Left lung (tissue), 10 donors: ENCODE data around the gene IFITM1. TPM values are rescaled to one million over a fixed set of nuclear protein-coding genes. Genes with fewer than 3 reads are reported as not detected.
"Not testable (repeated sequence)": the region's sequence is repeated elsewhere in the genome, so short reads cannot be mapped to it uniquely, and the experiment has no call there.

Source experiments
- ATAC-seq: fragments of 200-7000 bp; cut with Tn5 transposase; one replicate; pipeline ENCODE4 v1.9.1; 2020; ENCODE audit warnings: moderate library complexity
- DNase-seq, 4 donors: peaks; one replicate each; pipeline ENCODE4 v3.0.0-alpha.2; 2013 to 2020
- H3K27ac ChIP-seq, 2 donors: fragments of 200-600 bp; sonication (generic) in 1 of 2; one replicate each; pipeline versions ENCODE4 v1.5.0 to v1.8.0; 2020 to 2021
- H3K27me3 ChIP-seq, 2 donors: fragments of 200-600 bp; sonication (generic) in 1 of 2; one replicate each; pipeline versions ENCODE4 v1.5.0 to v1.8.0; 2020 to 2021
- H3K36me3 ChIP-seq, 2 donors: fragments of 200-600 bp; sonication (generic) in 1 of 2; one replicate each; pipeline versions ENCODE4 v1.5.0 to v1.8.0; 2020 to 2021
- H3K4me1 ChIP-seq, 2 donors: fragments of 200-600 bp; one replicate each; pipeline ENCODE4 v1.8.0; 2021
- H3K4me3 ChIP-seq, 2 donors: fragments of 200-600 bp; sonication (generic) in 1 of 2; one replicate each; pipeline versions ENCODE4 v1.5.0 to v1.8.0; 2020 to 2021; ENCODE audit warnings: mild to moderate bottlenecking in 1 of 2
- H3K9me3 ChIP-seq, 2 donors: fragments of 200-600 bp; sonication (generic) in 1 of 2; one replicate each; pipeline versions ENCODE4 v1.5.0 to v1.8.0; 2020 to 2021
- intact Hi-C, 2 donors: fragments of 100-400 bp; cut with DNase I; formaldehyde crosslinking; loops; one replicate each; pipeline versions ENCODE4 v1.11.2 to v1.14.2; 2022
- polyA plus RNA-seq, 6 donors: library from polyadenylated mRNA; unstranded; fragments of 120-200 nt; gene quantifications; one replicate each; pipeline ENCODE4 v1.2.1, GENCODE V29; 2013; ENCODE audit not compliant: insufficient read length in 6 of 6
- total RNA-seq, 2 donors: library from RNA; stranded (reverse); fragmentation: NEBNext Ultra II Directional; extraction: Animal tissue kit (Norgen Biotek cat#: 25700); gene quantifications; one replicate each; pipeline ENCODE4 v1.2.1, GENCODE V29; 2021
- TF ChIP-seq, protein P1 (sequence below), 2 donors: fragments of 200-600 bp; sonication (generic) in 1 of 2; IDR thresholded peaks; one replicate each; pipeline versions ENCODE4 v1.5.0 to v1.8.0; 2021; ENCODE audit warnings: antibody characterized with exemption in 2 of 2
- donor health status: DM: no; HTN: yes; CAD: no.
- donor health status: DM: no; HTN: no; CAD: no.

IFITM1 gene
- total and polyA plus RNA-seq, 8 donors, result 6.3 to 149 (median 14.5) TPM

DNA sequence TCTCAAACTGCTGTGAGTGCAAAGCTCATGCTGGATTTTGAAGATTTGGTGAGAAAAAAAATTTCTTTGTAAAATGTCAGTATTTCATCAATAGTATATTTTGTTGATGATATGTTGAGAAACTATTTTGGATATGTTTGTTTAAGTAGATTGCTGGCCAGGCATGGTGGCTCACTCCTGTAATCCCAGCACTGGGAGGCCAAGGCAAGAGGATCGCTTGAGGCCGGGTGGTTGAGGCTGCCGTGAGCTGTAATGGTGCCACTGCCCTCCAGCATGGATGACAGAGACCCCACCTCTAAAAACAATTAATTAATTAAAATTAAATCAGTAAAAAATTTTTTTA is 13.7 kb downstream of the IFITM1 start:
- TF ChIP-seq, protein P1, sequence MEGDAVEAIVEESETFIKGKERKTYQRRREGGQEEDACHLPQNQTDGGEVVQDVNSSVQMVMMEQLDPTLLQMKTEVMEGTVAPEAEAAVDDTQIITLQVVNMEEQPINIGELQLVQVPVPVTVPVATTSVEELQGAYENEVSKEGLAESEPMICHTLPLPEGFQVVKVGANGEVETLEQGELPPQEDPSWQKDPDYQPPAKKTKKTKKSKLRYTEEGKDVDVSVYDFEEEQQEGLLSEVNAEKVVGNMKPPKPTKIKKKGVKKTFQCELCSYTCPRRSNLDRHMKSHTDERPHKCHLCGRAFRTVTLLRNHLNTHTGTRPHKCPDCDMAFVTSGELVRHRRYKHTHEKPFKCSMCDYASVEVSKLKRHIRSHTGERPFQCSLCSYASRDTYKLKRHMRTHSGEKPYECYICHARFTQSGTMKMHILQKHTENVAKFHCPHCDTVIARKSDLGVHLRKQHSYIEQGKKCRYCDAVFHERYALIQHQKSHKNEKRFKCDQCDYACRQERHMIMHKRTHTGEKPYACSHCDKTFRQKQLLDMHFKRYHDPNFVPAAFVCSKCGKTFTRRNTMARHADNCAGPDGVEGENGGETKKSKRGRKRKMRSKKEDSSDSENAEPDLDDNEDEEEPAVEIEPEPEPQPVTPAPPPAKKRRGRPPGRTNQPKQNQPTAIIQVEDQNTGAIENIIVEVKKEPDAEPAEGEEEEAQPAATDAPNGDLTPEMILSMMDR (IDR thresholded peaks at IDR 0.05), result no peak
- ATAC-seq, result no peak
- no peaks in the 10 kb centered on the region for H3K27me3 ChIP-seq
- peak in 1 of 4 donors; percentile 43 for DNase-seq
- H3K27ac ChIP-seq, result peak overlapping the region; percentile 81 to 97
- H3K36me3 ChIP-seq, result no peaks in the 10 kb centered on the region
- peak overlapping the region in 1 of 2 donors; percentile 10 for H3K4me3 ChIP-seq
- peaks cover 24 to 54% of the 10 kb centered on the region in 2 donors for H3K4me1 ChIP-seq
- H3K9me3 ChIP-seq, result no peaks in the 10 kb centered on the region
- intact Hi-C loops, result no loop called here

DNA sequence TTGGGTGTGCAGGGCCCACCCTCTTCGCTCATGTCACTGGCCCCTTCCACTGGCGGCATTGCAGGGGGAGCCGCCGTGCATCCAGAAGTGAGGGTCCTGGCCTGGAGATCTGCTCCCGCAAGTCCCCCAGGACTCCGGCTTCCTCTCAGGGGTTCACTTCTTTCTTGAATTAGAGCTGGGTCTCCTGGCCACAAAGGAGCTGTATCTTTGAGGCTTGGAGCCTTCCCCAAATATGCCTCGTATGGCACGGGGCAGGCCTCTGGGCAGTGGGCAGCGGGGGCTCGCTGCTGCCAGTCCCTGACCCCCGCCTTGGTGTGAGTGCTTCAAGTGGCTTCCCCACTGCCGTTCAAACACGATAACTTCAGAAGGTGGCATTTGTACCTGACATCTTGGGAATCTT is 14.2 kb downstream of the IFITM1 start:
- H3K4me1 ChIP-seq, result peaks cover 24 to 51% of the 10 kb centered on the region in 2 donors
- DNase-seq (peak in 1 of 4 donors; percentile 43), ATAC-seq (no peak)
- H3K4me3 ChIP-seq, result no peak overlapping the region
- TF ChIP-seq, protein P1 (IDR thresholded peaks at IDR 0.05), result no peak
- peak overlapping the region in 1 of 2 donors; percentile 97 for H3K27ac ChIP-seq
- no peaks in the 10 kb centered on the region for H3K9me3 ChIP-seq
- H3K36me3 ChIP-seq, result no peaks in the 10 kb centered on the region
- H3K27me3 ChIP-seq, result no peaks in the 10 kb centered on the region
- intact Hi-C loops, result no loop called here

DNA sequence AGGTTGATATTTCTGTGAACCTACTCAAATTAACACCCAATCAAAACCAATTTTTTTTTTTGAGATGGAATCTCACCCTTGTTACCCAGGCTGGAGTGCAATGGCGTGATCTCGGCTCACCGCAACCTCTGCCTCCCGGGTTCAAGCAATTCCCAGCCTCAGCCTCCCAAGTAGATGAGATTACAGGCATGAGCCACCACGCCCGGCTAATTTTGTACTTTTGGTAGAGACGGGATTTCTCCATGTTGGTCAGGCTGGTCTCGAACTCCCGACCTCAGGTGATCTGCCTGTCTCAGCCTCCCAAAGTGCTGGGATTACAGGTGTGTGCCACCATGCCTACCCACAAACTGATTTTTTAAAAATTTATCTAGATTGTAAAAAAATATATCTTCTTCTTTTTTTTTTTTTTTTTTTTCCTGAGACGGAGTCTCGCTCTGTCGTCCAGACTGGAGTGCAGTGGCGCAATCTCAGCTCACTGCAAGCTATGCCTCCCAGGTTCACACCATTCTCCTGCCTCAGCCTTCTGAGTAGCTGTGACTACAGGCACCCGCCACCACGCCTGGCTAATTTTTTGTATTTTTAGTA is 14.8 kb downstream of the IFITM1 start:
- DNase-seq, result peak in 1 of 4 donors; percentile 10
- H3K9me3 ChIP-seq, intact Hi-C loops, ATAC-seq, H3K4me3 ChIP-seq, H3K27ac ChIP-seq, H3K36me3 ChIP-seq, H3K27me3 ChIP-seq: not testable (repeated sequence)
- peaks cover 24 to 45% of the 10 kb centered on the region in 2 donors for H3K4me1 ChIP-seq

DNA sequence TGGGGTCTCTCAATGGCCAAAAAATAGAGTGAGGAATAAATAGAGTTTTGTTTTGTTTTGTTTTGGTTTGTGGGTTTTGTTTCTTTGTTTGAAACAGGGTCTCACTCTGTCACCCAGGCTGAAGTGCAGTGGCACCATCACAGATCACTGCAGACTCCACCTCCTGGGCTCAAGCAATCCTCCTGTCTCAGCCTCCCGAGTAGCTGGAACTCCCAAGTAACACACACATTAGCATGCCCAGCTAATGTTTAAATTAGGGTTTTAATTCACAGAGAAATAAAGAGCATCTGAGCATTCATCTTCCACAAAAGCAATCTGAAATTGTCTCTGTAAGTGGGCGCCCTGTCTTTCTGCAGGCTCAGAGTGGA is 16.0 kb downstream of the IFITM1 start:
- TF ChIP-seq, protein P1 (IDR thresholded peaks at IDR 0.05), result no peak
- DNase-seq (no peak), ATAC-seq (no peak)
- Histone ChIP-seq H3K4me3 (no peak overlapping the region), H3K36me3 (no peaks in the 10 kb centered on the region), H3K4me1 (peaks cover 15 to 36% of the 10 kb centered on the region in 2 donors), H3K27ac (no peak overlapping the region), H3K9me3 (no peaks in the 10 kb centered on the region), H3K27me3 (no peaks in the 10 kb centered on the region)
- intact Hi-C loops, result no loop called here

DNA sequence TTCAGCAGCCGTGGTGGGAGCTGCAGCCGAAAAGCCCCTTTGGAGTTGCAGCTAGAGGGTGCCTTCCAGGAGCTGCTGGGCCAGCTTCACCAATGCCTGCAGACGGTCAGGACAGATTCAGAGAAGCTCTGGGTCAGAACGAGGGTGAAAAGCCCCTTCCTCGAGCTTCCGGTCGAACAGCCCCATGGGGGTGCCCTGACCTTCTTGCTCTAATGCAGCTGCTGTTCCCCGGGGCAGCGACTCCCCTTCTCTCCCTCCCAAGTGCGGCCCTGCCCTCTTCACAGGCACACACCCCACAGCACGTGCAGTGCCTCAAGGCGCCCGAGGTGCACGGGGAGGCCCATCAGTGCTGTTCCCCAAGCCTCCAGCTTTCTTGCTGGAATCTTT is 16.5 kb downstream of the IFITM1 start:
- no peak overlapping the region for H3K4me3 ChIP-seq
- H3K36me3 ChIP-seq, result no peaks in the 10 kb centered on the region
- peak in 1 of 4 donors; percentile 64 for DNase-seq
- H3K27me3 ChIP-seq, result no peaks in the 10 kb centered on the region
- TF ChIP-seq, protein P1 (IDR thresholded peaks at IDR 0.05), result no peak
- peaks cover 14 to 34% of the 10 kb centered on the region in 2 donors for H3K4me1 ChIP-seq
- no peaks in the 10 kb centered on the region for H3K9me3 ChIP-seq
- ATAC-seq, result no peak
- intact Hi-C loops, result no loop called here
- H3K27ac ChIP-seq, result no peak overlapping the region
